ENCODE measurements around the gene ARHGEF12. TPM values are rescaled to one million over a fixed set of nuclear protein-coding genes. Genes with fewer than 3 reads are reported as not detected.

ARHGEF12 gene
- total and polyA plus RNA-seq, 2 experiments from 2014 or later = 9.0 to 38.9 TPM

DNA sequence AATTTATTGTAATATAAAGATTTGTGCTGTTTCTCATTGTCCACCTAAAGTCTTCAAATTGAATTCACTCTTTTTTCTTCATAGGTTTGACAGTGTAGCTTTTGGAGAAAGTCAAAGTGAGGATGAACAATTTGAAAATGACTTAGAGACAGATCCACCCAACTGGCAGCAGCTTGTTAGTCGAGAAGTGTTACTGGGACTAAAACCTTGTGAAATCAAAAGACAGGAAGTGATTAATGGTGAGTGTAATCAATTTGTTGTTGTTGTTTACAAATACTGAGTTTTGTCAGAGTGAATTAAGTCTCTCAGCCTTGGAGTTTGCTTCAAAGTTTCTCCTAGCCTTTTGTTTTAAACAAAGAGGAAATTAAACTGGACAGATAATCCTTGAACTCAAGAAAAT, 121.8 kb downstream of the ARHGEF12 start:
- no peak overlapping the region for H3K4me2 ChIP-seq
- no peaks in the 10 kb centered on the region for H3K27me3 ChIP-seq (ENCODE audit: insufficient read depth)
- H3K9me2 ChIP-seq (ENCODE audit: insufficient read depth) = no peaks in the 10 kb centered on the region
- Mint-ChIP-seq H3K4me3 (no peak overlapping the region), H3K27ac (no peak overlapping the region), H3K27me3 (ENCODE audit: insufficient read depth, low read depth, poor library complexity) (no peaks in the 10 kb centered on the region), H3K9me3 (no peaks in the 10 kb centered on the region), H3K4me1 (no peaks in the 10 kb centered on the region), H3K36me3 (ENCODE audit: low read depth) (peaks cover 27% of the 10 kb centered on the region)
- TF ChIP-seq POLR2AphosphoS5 (IDR thresholded peaks at IDR 0.05; ENCODE audit: low read depth) = no peak
- TF ChIP-seq, protein P1, sequence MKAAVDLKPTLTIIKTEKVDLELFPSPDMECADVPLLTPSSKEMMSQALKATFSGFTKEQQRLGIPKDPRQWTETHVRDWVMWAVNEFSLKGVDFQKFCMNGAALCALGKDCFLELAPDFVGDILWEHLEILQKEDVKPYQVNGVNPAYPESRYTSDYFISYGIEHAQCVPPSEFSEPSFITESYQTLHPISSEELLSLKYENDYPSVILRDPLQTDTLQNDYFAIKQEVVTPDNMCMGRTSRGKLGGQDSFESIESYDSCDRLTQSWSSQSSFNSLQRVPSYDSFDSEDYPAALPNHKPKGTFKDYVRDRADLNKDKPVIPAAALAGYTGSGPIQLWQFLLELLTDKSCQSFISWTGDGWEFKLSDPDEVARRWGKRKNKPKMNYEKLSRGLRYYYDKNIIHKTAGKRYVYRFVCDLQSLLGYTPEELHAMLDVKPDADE (IDR thresholded peaks at IDR 0.05) = no peak
- TF ChIP-seq EZH2 (IDR thresholded peaks at IDR 0.05; ENCODE audit: low read depth, unreplicated experiment) = no peak
- TF ChIP-seq ZNF114 (CRISPR knock-in tag; IDR thresholded peaks at IDR 0.05) = no peak
- TF ChIP-seq, protein P2, sequence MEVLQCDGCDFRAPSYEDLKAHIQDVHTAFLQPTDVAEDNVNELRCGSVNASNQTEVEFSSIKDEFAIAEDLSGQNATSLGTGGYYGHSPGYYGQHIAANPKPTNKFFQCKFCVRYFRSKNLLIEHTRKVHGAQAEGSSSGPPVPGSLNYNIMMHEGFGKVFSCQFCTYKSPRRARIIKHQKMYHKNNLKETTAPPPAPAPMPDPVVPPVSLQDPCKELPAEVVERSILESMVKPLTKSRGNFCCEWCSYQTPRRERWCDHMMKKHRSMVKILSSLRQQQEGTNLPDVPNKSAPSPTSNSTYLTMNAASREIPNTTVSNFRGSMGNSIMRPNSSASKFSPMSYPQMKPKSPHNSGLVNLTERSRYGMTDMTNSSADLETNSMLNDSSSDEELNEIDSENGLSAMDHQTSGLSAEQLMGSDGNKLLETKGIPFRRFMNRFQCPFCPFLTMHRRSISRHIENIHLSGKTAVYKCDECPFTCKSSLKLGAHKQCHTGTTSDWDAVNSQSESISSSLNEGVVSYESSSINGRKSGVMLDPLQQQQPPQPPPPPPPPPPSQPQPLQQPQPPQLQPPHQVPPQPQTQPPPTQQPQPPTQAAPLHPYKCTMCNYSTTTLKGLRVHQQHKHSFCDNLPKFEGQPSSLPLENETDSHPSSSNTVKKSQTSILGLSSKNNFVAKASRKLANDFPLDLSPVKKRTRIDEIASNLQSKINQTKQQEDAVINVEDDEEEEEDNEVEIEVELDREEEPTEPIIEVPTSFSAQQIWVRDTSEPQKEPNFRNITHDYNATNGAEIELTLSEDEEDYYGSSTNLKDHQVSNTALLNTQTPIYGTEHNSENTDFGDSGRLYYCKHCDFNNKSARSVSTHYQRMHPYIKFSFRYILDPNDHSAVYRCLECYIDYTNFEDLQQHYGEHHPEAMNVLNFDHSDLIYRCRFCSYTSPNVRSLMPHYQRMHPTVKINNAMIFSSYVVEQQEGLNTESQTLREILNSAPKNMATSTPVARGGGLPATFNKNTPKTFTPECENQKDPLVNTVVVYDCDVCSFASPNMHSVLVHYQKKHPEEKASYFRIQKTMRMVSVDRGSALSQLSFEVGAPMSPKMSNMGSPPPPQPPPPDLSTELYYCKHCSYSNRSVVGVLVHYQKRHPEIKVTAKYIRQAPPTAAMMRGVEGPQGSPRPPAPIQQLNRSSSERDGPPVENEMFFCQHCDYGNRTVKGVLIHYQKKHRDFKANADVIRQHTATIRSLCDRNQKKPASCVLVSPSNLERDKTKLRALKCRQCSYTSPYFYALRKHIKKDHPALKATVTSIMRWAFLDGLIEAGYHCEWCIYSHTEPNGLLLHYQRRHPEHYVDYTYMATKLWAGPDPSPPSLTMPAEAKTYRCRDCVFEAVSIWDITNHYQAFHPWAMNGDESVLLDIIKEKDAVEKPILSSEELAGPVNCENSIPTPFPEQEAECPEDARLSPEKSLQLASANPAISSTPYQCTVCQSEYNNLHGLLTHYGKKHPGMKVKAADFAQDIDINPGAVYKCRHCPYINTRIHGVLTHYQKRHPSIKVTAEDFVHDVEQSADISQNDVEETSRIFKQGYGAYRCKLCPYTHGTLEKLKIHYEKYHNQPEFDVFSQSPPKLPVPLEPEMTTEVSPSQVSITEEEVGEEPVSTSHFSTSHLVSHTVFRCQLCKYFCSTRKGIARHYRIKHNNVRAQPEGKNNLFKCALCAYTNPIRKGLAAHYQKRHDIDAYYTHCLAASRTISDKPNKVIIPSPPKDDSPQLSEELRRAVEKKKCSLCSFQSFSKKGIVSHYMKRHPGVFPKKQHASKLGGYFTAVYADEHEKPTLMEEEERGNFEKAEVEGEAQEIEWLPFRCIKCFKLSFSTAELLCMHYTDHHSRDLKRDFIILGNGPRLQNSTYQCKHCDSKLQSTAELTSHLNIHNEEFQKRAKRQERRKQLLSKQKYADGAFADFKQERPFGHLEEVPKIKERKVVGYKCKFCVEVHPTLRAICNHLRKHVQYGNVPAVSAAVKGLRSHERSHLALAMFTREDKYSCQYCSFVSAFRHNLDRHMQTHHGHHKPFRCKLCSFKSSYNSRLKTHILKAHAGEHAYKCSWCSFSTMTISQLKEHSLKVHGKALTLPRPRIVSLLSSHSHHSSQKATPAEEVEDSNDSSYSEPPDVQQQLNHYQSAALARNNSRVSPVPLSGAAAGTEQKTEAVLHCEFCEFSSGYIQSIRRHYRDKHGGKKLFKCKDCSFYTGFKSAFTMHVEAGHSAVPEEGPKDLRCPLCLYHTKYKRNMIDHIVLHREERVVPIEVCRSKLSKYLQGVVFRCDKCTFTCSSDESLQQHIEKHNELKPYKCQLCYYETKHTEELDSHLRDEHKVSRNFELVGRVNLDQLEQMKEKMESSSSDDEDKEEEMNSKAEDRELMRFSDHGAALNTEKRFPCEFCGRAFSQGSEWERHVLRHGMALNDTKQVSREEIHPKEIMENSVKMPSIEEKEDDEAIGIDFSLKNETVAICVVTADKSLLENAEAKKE (CRISPR knock-in tag; IDR thresholded peaks at IDR 0.05) = no peak
- no peak for TF ChIP-seq ZNF331 (CRISPR knock-in tag; IDR thresholded peaks at IDR 0.05; ENCODE audit: low read depth)
- no peak for TF ChIP-seq CREB1 (CRISPR knock-in tag; IDR thresholded peaks at IDR 0.05; ENCODE audit: low read depth)
- TF ChIP-seq, protein P3, sequence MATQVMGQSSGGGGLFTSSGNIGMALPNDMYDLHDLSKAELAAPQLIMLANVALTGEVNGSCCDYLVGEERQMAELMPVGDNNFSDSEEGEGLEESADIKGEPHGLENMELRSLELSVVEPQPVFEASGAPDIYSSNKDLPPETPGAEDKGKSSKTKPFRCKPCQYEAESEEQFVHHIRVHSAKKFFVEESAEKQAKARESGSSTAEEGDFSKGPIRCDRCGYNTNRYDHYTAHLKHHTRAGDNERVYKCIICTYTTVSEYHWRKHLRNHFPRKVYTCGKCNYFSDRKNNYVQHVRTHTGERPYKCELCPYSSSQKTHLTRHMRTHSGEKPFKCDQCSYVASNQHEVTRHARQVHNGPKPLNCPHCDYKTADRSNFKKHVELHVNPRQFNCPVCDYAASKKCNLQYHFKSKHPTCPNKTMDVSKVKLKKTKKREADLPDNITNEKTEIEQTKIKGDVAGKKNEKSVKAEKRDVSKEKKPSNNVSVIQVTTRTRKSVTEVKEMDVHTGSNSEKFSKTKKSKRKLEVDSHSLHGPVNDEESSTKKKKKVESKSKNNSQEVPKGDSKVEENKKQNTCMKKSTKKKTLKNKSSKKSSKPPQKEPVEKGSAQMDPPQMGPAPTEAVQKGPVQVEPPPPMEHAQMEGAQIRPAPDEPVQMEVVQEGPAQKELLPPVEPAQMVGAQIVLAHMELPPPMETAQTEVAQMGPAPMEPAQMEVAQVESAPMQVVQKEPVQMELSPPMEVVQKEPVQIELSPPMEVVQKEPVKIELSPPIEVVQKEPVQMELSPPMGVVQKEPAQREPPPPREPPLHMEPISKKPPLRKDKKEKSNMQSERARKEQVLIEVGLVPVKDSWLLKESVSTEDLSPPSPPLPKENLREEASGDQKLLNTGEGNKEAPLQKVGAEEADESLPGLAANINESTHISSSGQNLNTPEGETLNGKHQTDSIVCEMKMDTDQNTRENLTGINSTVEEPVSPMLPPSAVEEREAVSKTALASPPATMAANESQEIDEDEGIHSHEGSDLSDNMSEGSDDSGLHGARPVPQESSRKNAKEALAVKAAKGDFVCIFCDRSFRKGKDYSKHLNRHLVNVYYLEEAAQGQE (IDR thresholded peaks at IDR 0.05; ENCODE audit: unreplicated experiment) = no peak
- TF ChIP-seq STAT1 (IDR thresholded peaks at IDR 0.05; ENCODE audit: unreplicated experiment) = no peak
- no peak for TF ChIP-seq EZH2phosphoT487 (IDR thresholded peaks at IDR 0.05; ENCODE audit: unreplicated experiment)
- TF ChIP-seq NANOG (IDR thresholded peaks at IDR 0.05; ENCODE audit: borderline replicate concordance) = no peak
- TF ChIP-seq, protein P4, sequence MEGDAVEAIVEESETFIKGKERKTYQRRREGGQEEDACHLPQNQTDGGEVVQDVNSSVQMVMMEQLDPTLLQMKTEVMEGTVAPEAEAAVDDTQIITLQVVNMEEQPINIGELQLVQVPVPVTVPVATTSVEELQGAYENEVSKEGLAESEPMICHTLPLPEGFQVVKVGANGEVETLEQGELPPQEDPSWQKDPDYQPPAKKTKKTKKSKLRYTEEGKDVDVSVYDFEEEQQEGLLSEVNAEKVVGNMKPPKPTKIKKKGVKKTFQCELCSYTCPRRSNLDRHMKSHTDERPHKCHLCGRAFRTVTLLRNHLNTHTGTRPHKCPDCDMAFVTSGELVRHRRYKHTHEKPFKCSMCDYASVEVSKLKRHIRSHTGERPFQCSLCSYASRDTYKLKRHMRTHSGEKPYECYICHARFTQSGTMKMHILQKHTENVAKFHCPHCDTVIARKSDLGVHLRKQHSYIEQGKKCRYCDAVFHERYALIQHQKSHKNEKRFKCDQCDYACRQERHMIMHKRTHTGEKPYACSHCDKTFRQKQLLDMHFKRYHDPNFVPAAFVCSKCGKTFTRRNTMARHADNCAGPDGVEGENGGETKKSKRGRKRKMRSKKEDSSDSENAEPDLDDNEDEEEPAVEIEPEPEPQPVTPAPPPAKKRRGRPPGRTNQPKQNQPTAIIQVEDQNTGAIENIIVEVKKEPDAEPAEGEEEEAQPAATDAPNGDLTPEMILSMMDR (conservative IDR thresholded peaks at IDR 0.05; ENCODE audit: low read depth in 2 of 2) = no peak
- H3K27ac ChIP-seq (ENCODE audit: low read depth) = no peak overlapping the region
- no peaks in the 10 kb centered on the region for H4K20me1 ChIP-seq (replicated peaks; ENCODE audit: insufficient read depth)
- DNase-seq (ENCODE audit: low spot score) (no peak), ATAC-seq (no peak)
- H3F3A ChIP-seq (replicated peaks; ENCODE audit: low read depth) = no peaks in the 10 kb centered on the region
- peaks cover 23% of the 10 kb centered on the region for H3K36me3 ChIP-seq (ENCODE audit: insufficient read depth)
- H2AFZ ChIP-seq = no peak overlapping the region
- no peak overlapping the region for H3K4me3 ChIP-seq
- H3K4me1 ChIP-seq (ENCODE audit: insufficient read depth) = no peaks in the 10 kb centered on the region
- H3K79me2 ChIP-seq (replicated peaks; ENCODE audit: insufficient read depth) = no peaks in the 10 kb centered on the region
